Measurements from ENCODE around the gene ROPN1.
"Not testable (repeated sequence)": the region's sequence is repeated elsewhere in the genome, so short reads cannot be mapped to it uniquely, and the experiment has no call there.

Gene ROPN1

DNA sequence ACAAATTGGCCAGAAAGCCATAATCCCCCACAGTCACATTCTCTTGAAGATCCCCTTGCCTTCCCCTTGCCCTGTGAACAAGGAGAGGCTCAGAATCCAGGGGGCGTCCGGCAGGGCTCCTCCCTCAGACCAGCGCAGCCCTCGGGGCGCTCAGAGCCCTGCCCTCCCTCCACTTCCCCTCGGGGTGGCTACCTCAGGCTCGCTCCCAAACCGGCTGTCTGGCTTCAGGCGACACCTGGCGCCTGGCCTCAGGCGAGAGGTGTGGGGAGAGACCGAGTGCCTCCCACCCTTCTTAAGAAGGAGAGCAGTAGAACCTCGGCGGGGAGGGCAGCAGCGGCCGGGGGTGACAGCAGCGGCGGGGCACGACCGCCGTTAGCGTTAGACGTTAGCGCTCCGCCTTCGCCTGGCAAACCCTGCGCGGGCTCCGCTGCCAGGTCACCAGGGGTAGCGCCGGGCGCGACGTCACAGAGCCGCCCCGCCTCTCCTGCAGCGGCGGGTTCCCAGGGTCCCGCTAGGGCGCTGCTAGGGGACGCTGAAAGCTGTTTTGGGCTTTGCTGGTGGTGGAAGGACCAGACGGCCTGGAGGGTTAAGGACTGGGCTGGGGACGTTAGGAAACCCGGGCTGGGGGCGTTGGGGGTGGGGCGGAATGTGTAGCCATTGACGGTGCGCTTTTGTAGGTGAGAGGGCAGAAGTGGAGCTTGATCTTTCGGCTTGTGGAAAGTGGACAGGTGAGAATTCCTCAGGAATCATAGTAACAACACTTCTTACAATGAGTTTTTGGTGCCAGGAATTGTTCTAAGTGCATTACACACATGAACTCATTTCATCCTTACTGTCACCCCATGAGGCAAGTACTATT is at the start of gene ROPN1:
Gene ROPN1 (minus strand): TSS at position 395 of the 859 bp plus-strand sequence. CDS start 11,643 bp downstream, outside the sequence.
- DNase-seq (ENCODE audit: low read depth): not testable (repeated sequence)

DNA sequence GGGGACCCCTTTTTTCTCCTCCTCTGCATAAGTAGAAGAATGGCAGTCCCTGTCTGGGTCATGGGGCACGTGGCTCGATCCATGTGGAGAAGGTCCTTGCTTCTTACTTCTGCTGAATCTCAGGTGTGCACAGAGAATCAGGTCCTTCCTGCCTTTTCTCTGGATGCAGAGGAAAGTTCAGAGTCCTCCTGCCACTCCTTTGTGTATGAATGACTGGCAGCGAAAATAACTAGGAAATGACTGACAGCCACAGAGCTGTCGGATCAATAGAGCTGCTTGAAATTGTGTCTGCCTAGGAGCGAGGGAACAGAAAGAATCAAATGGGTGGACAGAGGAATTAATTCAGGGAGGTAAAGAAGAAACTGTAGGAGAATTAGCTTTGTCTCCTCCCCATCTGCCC is 49.6 kb upstream of the ROPN1 start:
- DNase-seq (ENCODE audit: low read depth): no peak
- TF ChIP-seq, protein P1, sequence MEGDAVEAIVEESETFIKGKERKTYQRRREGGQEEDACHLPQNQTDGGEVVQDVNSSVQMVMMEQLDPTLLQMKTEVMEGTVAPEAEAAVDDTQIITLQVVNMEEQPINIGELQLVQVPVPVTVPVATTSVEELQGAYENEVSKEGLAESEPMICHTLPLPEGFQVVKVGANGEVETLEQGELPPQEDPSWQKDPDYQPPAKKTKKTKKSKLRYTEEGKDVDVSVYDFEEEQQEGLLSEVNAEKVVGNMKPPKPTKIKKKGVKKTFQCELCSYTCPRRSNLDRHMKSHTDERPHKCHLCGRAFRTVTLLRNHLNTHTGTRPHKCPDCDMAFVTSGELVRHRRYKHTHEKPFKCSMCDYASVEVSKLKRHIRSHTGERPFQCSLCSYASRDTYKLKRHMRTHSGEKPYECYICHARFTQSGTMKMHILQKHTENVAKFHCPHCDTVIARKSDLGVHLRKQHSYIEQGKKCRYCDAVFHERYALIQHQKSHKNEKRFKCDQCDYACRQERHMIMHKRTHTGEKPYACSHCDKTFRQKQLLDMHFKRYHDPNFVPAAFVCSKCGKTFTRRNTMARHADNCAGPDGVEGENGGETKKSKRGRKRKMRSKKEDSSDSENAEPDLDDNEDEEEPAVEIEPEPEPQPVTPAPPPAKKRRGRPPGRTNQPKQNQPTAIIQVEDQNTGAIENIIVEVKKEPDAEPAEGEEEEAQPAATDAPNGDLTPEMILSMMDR (IDR thresholded peaks at IDR 0.05; ENCODE audit: control insufficient read depth, extremely low read depth, insufficient read depth): no peak
- no peak overlapping the region for H3K4me3 ChIP-seq (ENCODE audit: low read depth, low read length)

More for the DNA sequence above, at the start of gene ROPN1:
- not testable (repeated sequence) for H3K4me3 ChIP-seq (ENCODE audit: low read depth, low read length)

DNA sequence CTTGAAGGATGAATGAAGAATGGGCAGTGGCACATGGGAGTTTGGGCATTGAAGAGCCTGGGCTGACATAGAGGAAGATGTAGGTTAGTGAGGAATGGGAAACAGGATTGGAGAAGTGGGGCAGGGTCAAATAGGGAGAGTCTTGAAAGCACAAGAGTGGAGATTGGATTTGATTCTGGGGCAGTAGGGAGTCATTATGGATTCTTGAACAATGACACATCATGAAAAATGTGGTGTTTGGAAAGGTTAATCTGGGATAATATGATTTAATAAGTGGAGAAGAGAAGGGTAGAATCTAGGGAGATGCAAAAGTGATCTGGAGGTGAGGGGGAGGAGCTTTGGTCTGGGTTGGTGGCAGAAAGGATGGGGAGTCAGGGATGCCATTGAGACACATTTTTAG is 45.4 kb upstream of the ROPN1 start:
- no peak overlapping the region for H3K4me3 ChIP-seq (ENCODE audit: low read depth, low read length)
- TF ChIP-seq, protein P1 (IDR thresholded peaks at IDR 0.05; ENCODE audit: control insufficient read depth, extremely low read depth, insufficient read depth): no peak
- DNase-seq (ENCODE audit: low read depth): no peak

DNA sequence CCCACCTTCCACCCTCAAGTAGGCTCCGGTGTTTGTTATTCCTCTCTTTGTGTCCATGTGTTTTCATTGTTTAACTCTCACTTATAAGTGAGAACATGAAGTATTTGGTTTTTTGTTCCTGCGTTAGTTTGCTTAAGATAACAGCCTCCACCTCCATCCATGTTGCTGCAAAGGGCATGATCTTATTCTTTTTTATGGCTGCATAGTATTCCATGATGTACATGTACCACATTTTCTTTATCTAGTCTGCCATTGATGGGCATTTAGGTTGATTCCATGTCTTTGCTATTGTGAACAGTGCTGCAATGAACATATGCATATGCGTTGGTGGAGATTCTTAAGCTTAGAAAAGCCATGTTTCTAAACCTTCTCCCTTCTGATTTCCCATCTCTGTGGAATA is 44.3 kb upstream of the ROPN1 start:
- not testable (repeated sequence) for DNase-seq (ENCODE audit: low read depth); H3K4me3 ChIP-seq (ENCODE audit: low read depth, low read length)

DNA sequence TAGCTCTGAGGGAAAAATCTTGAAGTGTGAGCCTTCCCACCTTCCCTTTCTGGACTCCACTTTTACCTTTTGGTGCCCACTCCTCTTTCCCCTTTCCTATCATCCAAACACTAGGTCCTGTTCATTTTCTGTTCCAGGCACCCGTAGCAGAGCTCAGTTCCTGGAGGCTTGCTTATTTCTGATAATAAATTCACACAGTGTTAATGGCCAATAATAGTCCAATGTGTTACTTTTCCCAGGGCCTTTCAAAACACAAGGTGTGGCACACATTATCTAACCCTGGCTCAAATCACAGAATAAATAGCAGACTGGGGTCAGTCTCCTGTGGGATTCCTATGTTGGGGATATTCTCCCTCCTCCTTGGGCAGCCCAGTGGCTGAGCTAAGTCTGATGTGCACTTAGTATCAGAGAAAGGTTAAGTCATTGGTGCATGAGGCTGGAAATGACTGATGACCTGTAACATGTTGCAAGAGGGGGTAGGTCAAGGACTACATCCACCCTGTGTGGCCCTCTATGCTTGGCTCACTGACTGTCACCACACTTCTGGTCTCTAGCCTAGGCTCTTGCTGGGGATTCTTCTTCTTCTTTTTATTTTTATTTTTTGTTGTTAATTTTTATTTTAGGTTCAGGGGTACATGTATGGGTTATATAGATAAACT is 43.7 kb upstream of the ROPN1 start:
- H3K4me3 ChIP-seq (ENCODE audit: low read depth, low read length): no peak overlapping the region
- TF ChIP-seq, protein P1 (IDR thresholded peaks at IDR 0.05; ENCODE audit: control insufficient read depth, extremely low read depth, insufficient read depth): no peak
- DNase-seq (ENCODE audit: low read depth): no peak

DNA sequence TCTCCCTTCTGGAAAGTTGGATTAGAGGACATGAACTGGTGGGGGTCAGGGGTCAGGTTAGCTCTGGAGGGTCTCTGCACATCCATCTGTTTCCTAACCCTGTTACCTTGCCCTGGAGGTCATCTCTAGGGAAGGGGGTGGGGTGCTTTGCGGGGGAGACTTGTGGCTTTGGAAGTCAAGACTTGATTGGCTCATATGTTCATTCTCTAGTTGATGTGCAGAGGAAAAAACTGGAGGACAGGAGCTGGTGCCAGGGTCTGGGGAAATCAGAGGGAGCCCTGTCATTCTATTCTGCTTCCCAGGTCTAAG is 42.9 kb upstream of the ROPN1 start:
- DNase-seq (ENCODE audit: low read depth): no peak
- H3K4me3 ChIP-seq (ENCODE audit: low read depth, low read length): no peak overlapping the region
- TF ChIP-seq, protein P1 (IDR thresholded peaks at IDR 0.05; ENCODE audit: control insufficient read depth, extremely low read depth, insufficient read depth): no peak

DNA sequence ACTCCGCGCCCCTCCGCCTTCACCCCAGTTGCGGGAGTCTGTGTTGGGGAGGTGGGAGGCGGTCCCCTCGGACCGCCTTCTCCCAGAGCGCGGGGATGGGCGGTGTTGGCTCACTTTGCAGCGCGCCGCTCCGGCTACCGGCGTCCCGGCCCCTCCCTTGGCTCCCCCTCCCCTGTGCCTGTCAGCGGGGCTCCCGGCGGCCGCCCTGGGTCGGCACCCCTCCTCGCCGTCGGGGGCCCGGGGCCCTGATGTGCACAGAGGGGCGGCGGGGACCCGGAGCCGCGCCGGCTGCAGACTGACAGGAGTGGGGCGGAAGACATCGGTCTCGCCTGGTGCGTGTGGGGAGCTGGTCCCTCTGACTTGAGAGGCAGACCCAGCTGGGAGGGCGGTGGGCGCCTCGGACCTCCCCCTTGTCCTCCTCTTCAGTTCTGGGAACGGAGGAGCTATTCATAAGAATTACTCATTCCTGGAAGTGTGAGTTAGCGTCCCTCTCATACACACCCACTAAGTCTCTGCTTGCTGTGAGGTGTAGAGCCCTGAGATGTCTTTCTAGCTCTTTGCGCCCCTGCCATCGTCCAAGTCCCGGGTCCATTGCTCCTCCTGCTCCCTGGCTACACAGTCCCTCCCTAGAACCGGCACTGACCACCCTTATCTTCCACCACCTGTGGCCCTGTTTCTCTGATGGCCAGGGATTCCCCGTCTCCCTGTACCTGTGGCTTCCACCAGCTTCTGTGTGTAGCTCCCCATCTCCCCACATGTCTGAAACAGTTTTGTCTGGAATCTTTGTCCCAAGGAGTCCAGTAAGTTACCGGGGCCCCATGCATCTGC is 42.3 kb upstream of the ROPN1 start:
- peak overlapping the region; percentile 57 for H3K4me3 ChIP-seq (ENCODE audit: low read depth, low read length)
- no peak for DNase-seq (ENCODE audit: low read depth)
- TF ChIP-seq, protein P1 (IDR thresholded peaks at IDR 0.05; ENCODE audit: control insufficient read depth, extremely low read depth, insufficient read depth): no peak
